GM18909 (cell line): ENCODE data around the gene KL.

Experiments used
- ATAC-seq: cut with Tn5 transposase; IDR thresholded peaks from one replicate; pipeline ENCODE4 v1.9.1; 2021; ENCODE audit warnings: mild to moderate bottlenecking; ENCODE audit not compliant: unreplicated experiment, poor library complexity

The KL gene

GRCh38 chr13:33016414-33017322 lies at the start of gene KL:
KL (plus strand) TSS chr13:33016423; CDS start chr13:33016441, 18 bp downstream.
- peak; percentile 45 for ATAC-seq

- no peak for ATAC-seq
Observed at GRCh38 chr13:32967584-32968182, 48.5 kb upstream of the KL start.

- no peak for ATAC-seq
Observed at GRCh38 chr13:32968316-32968715, 47.9 kb upstream of the KL start.

- no peak for ATAC-seq
Observed at GRCh38 chr13:32968793-32969192, 47.4 kb upstream of the KL start.

- ATAC-seq, result peak; percentile 95
Observed at GRCh38 chr13:32969516-32969941, 46.7 kb upstream of the KL start.

- ATAC-seq, result no peak
Observed at GRCh38 chr13:32976056-32976805, 40.0 kb upstream of the KL start.

- no peak for ATAC-seq
Observed at GRCh38 chr13:32976912-32977311, 39.3 kb upstream of the KL start.

GRCh38 chr13:32977321-32977720 lies 38.9 kb upstream of the KL start:
- no peak for ATAC-seq

- ATAC-seq, result no peak
Observed at GRCh38 chr13:32978278-32978677, 37.9 kb upstream of the KL start.

GRCh38 chr13:32983058-32983457 lies 33.2 kb upstream of the KL start:
- ATAC-seq, result no peak

GRCh38 chr13:32984857-32985626 lies 31.2 kb upstream of the KL start:
- ATAC-seq, result no peak

- ATAC-seq, result no peak
Observed at GRCh38 chr13:32986552-32986951, 29.7 kb upstream of the KL start.

- no peak for ATAC-seq
Observed at GRCh38 chr13:32987462-32987861, 28.8 kb upstream of the KL start.

- ATAC-seq, result peak; percentile 43
Observed at GRCh38 chr13:32988608-32989289, 27.5 kb upstream of the KL start.

GRCh38 chr13:32989290-32989667 lies 26.9 kb upstream of the KL start:
- ATAC-seq, result peak; percentile 33

- no peak for ATAC-seq
Observed at GRCh38 chr13:32989942-32990341, 26.3 kb upstream of the KL start.

GRCh38 chr13:32993145-32993544 lies 23.1 kb upstream of the KL start:
- ATAC-seq, result no peak

GRCh38 chr13:32997399-32997798 lies 18.8 kb upstream of the KL start:
- no peak for ATAC-seq

GRCh38 chr13:32998966-32999365 lies 17.3 kb upstream of the KL start:
- no peak for ATAC-seq

- ATAC-seq, result no peak
Observed at GRCh38 chr13:33000365-33000764, 15.9 kb upstream of the KL start.
